Measurements from ENCODE around the gene RGS13.
A peak's percentile ranks its signal among the peaks of the same experiment; 100 is the strongest.

The RGS13 gene

DNA sequence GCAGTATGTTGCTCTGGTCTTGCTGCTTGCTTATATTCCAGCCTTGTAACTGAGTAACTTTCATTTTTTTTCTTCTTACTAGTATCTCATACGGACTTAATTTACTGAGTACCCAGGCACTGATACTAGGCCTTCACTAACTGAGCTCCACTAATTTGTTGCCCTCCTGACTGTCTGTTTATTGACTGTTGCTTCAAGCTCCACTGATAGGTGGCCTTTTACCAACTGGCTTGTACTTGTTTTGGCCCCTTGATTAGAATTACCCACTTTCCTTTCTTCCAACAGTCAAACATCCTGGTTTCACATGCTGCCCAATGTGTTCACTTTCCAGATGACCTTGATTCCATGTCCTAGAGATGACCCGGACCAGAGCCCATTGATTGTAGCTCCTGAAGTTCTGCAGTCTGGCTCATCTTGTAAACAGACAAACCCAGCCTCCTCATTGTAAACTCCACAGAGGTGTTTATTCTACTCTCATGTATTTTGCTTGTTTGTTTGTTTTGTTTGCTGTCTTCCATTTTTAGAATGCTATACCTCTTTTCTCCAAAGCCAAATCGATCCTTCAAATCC, 32.6 kb upstream of the RGS13 start:
- no peak for TF ChIP-seq CTCF (IDR thresholded peaks at IDR 0.05; ENCODE audit: low read depth, low read length)
- H3K4me3 ChIP-seq (replicated peaks in 1 of 2; ENCODE audit: low read depth in 2 of 2, low read length in 2 of 2) = no peak overlapping the region
- no peak for DNase-seq (ENCODE audit: low read depth in 2 of 2)

- peak; percentile 36 to 63 for DNase-seq (ENCODE audit: low read depth in 2 of 2)
- TF ChIP-seq CTCF (IDR thresholded peaks at IDR 0.05; ENCODE audit: low read depth, low read length) = no peak
- H3K4me3 ChIP-seq (replicated peaks in 1 of 2; ENCODE audit: low read depth in 2 of 2, low read length in 2 of 2) = no peak overlapping the region
Measured at GRCh38 chr1:192604979-192605620, 30.8 kb upstream of the RGS13 start.

DNA sequence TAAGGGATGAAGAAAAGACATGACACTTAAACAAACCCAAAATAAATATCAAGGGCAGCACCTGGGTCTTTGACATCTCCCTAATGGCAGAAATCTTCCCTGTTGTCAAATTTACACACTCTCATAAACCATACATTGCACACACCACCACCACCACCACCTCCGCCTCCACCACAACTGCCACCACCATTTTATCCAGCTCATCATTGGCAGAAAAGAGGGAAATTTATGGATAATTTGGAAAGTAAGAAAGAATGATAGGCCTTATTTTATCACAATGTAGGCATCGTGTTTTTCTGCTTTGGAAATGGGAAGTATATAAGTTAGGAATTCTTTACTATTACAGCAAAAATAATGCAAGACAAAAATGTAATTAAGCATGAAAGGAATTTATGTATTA, 27.3 kb upstream of the RGS13 start:
- no peak overlapping the region for H3K4me3 ChIP-seq (replicated peaks in 1 of 2; ENCODE audit: low read depth in 2 of 2, low read length in 2 of 2)
- no peak for TF ChIP-seq CTCF (IDR thresholded peaks at IDR 0.05; ENCODE audit: low read depth, low read length)
- no peak for DNase-seq (ENCODE audit: low read depth in 2 of 2)

DNA sequence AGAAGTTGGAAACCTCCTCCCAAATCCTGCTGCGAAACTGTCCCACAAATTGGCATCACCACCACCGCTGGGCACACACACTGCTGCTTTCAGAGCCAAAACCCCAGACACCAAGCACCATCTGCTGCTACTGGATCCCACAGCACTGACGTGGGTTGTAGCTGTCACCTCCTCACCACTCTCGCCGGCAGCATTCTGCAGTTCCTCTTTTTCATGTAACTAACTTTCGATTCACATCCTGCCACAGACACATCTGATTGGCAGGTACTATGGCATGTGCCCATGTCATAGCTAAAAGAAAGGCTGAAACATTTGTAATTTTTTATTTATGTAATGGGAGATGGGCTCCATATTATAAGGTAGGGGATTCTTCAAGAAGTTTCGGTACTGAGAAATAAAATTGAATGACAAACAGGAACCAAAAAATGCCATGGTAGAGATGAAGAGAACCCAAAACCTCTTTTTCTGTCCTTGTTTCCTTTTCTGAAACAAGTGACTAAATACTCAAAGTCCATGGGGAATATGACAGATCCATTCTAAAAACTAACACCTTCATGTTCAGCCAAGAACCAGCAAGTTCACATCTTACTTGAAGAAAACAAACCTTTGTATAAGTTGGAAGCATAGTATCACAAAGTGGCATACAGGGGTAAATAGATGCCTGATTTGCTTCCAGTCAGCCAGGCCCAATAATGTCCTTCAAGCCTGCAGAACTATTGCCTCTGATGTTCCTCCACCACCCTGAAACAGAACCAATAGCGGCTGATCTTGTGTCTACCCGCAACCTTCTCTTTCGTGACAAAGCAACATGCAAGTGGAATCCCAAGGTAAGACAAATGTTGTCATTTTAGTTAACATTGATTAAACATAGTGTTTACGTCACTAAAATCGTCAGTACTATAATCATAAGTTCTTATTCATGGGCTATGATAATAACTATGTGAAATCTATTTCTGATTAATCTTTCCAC, 26.6 kb upstream of the RGS13 start:
- no peak for TF ChIP-seq CTCF (IDR thresholded peaks at IDR 0.05; ENCODE audit: low read depth, low read length)
- DNase-seq (ENCODE audit: low read depth in 2 of 2) = no peak
- no peak overlapping the region for H3K4me3 ChIP-seq (replicated peaks in 1 of 2; ENCODE audit: low read depth in 2 of 2, low read length in 2 of 2)

DNA sequence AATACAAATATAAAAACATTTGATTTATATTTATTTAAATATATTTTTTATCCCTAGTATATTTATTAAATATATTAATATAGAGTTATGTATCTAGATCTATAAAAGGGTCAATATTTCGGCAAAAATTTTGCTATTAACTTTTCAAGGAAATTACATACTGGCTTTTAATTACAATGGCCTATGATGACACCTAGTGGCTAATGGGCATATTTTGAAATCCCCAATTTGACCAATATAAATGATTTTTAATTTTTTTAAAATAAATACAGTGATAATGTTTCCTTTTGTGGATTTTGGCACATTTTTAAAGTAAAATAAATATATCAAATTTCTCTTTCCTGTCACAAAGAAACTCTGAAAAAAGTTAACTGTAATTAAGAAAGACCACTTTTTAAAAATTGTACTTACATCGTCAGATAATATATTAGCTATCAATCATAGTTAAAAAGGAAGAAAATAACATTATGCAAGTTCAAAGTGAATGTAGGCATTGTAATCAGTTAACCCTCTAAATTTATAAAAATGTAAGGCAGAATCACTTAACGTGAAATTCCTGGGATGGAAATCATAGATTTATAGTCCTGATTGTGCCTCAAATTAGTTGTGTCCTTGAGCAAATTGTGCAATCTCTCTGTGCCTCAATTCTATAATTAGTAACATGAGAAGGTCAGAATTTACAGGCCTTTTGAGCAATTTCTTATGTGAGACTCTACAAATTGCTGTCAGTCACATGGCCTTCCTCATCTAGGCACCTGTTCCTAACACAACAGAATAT, 25.6 kb upstream of the RGS13 start:
- H3K4me3 ChIP-seq (replicated peaks in 1 of 2; ENCODE audit: low read depth in 2 of 2, low read length in 2 of 2) = no peak overlapping the region
- peak; percentile 37 for TF ChIP-seq CTCF (IDR thresholded peaks at IDR 0.05; ENCODE audit: low read depth, low read length)
- peak; percentile 54 to 62 for DNase-seq (ENCODE audit: low read depth in 2 of 2)

DNA sequence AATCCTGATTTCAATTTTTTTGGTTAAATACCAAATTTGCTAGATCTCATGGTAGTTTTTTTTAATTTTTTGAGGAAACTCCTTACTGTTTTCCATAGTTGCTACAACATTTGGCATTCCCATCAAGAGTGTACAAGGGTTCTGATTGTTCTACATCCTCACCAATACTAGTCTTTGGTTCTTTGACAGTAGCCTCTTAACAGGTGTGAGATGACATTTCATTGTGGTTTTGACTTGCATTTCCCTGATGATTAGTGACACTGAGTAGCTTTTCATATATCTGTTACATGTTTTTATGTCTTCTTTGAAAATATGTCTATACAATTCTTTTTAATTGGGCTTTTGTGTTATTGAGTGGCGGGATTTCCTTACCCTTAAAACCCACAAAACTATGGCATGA, 20.9 kb upstream of the RGS13 start:
- no peak for TF ChIP-seq CTCF (IDR thresholded peaks at IDR 0.05; ENCODE audit: low read depth, low read length)
- H3K4me3 ChIP-seq (replicated peaks in 1 of 2; ENCODE audit: low read depth in 2 of 2, low read length in 2 of 2) = no peak overlapping the region
- DNase-seq (ENCODE audit: low read depth in 2 of 2) = no peak
